SK-N-SH (cell line): ENCODE measurements around the gene AOC1. TPM values are rescaled to one million over a fixed set of nuclear protein-coding genes. Genes with fewer than 3 reads are reported as not detected.

ENCODE experiments used
- CTCF ChIA-PET: fragments of 300-600, 350-600 bp; formaldehyde crosslinking; extraction: SDS; loops from one replicate; lab custom pipeline; 2021; lab: Yijun Ruan, JAX
- POLR2A ChIA-PET: fragments of 350-600 bp; sonication (Branson Sonifier 250); formaldehyde crosslinking; extraction: SDS; loops from one replicate; lab custom pipeline; 2020; ENCODE audit warnings: antibody characterized with exemption, inconsistent platforms; lab: Yijun Ruan, JAX
- DNase-seq: peaks from one replicate; pipeline ENCODE4 v3.0.0; 2012
- H2AFZ ChIP-seq: fragments of 200-600 bp; sonication (generic); 2 replicates; pipeline ENCODE4 v1.8.1; 2016; ENCODE audit warnings: antibody characterized with exemption, mild to moderate bottlenecking, low read depth
- H3F3A ChIP-seq: fragments of 200-600 bp; sonication (generic); replicated peaks from 2 replicates; pipeline ENCODE3; 2016; ENCODE audit warnings: antibody characterized with exemption, mild to moderate bottlenecking; ENCODE audit not compliant: insufficient read depth
- H3K27ac ChIP-seq, 2 experiments: fragments of 200-500 bp in 1 of 2; fragments of 200-600 bp in 1 of 2; sonication (Bioruptor generic) in 1 of 2; sonication (generic), shearing (Covaris generic) in 1 of 2; 2 replicates each; pipeline versions ENCODE4 v1.5.1 to v1.6.1; 2014 to 2016; ENCODE audit warnings: low read depth in 2 of 2, inconsistent platforms in 1 of 2, low read length in 1 of 2, mild to moderate bottlenecking in 1 of 2, mixed read lengths in 1 of 2
- H3K27me3 ChIP-seq: fragments of 200-600 bp; sonication (generic), shearing (Covaris generic); 2 replicates; pipeline ENCODE4 v1.6.1; 2016; ENCODE audit warnings: mixed run types; ENCODE audit not compliant: insufficient read depth
- H3K36me3 ChIP-seq, 2 experiments: fragments of 200-500 bp in 1 of 2; fragments of 200-600 bp in 1 of 2; sonication (Bioruptor generic) in 1 of 2; sonication (generic) in 1 of 2; replicated peaks in 1 of 2; 2 replicates each; pipeline versions ENCODE3 to v1.5.1; 2014 to 2016; ENCODE audit warnings: low read length in 1 of 2, mild to moderate bottlenecking in 1 of 2; ENCODE audit not compliant: insufficient read depth in 2 of 2, control insufficient read depth in 1 of 2
- H3K4me1 ChIP-seq, 2 experiments: fragments of 200-500 bp in 1 of 2; fragments of 200-600 bp in 1 of 2; sonication (Bioruptor generic) in 1 of 2; sonication (generic), shearing (Covaris generic) in 1 of 2; 2 replicates each; pipeline versions ENCODE4 v1.5.1 to v1.6.1; 2014 to 2016; ENCODE audit warnings: low read depth in 1 of 2, low read length in 1 of 2, mixed run types in 1 of 2; ENCODE audit not compliant: insufficient read depth in 2 of 2, control insufficient read depth in 1 of 2
- H3K4me2 ChIP-seq: fragments of 200-600 bp; sonication (generic), shearing (Covaris generic); 2 replicates; pipeline ENCODE4 v1.6.1; 2017; ENCODE audit warnings: mixed run types
- H3K4me3 ChIP-seq, 2 experiments: fragments of 200-500 bp in 1 of 2; fragments of 200-600 bp in 1 of 2; sonication (Bioruptor generic) in 1 of 2; sonication (generic), shearing (Covaris generic) in 1 of 2; 2 replicates each; pipeline versions ENCODE4 v1.5.1 to v1.8.1; 2014 to 2016; ENCODE audit warnings: low read depth in 2 of 2, inconsistent platforms in 1 of 2, low read length in 1 of 2, mild to moderate bottlenecking in 1 of 2, mixed read lengths in 1 of 2, moderate library complexity in 1 of 2
- H3K79me2 ChIP-seq: fragments of 200-600 bp; sonication (generic); 2 replicates; pipeline ENCODE4 v1.8.1; 2017; ENCODE audit warnings: mild to moderate bottlenecking; ENCODE audit not compliant: insufficient read depth
- H3K9ac ChIP-seq: fragments of 200-600 bp; sonication (generic); 2 replicates; pipeline ENCODE4 v1.6.1; 2017; ENCODE audit warnings: mixed run types
- H3K9me2 ChIP-seq: fragments of 200-600 bp; sonication (generic); 2 replicates; pipeline ENCODE4 v1.6.1; 2017; ENCODE audit warnings: mixed run types
- H3K9me3 ChIP-seq: fragments of 200-600 bp; sonication (generic); 2 replicates; pipeline ENCODE4 v1.6.1; 2017; ENCODE audit warnings: mixed run types, mild to moderate bottlenecking, moderate library complexity
- H4K20me1 ChIP-seq: fragments of 200-600 bp; sonication (generic); 2 replicates; pipeline ENCODE4 v1.6.1; 2017; ENCODE audit warnings: mild to moderate bottlenecking, mixed run types; ENCODE audit not compliant: insufficient read depth
- GABPA ChIP-seq: IDR thresholded peaks from 2 replicates; pipeline ENCODE4 v1.4.0; 2012; ENCODE audit warnings: low read depth, mild to moderate bottlenecking
- POLR2AphosphoS5 ChIP-seq: IDR thresholded peaks from 2 replicates; pipeline ENCODE4 v1.6.1; 2012; ENCODE audit warnings: low read depth, low read length
- RAD21 ChIP-seq: IDR thresholded peaks from 2 replicates; pipeline ENCODE4 v1.6.1; 2012; ENCODE audit warnings: mild to moderate bottlenecking, low read length
- TEAD4 ChIP-seq: IDR thresholded peaks from 2 replicates; pipeline ENCODE4 v1.4.0; 2012; ENCODE audit warnings: mild to moderate bottlenecking, borderline replicate concordance; ENCODE audit not compliant: insufficient read depth
- WGBS: methylation state at CpG from one replicate; pipeline ENCODE4 v1.1.6; 2017; ENCODE audit warnings: low lambda C conversion rate; 5-methylcytosine and 5-hydroxymethylcytosine counted together
- polyA plus RNA-seq, 3 experiments: library from polyadenylated mRNA; depleted of rRNA; stranded (reverse); fragments of >200 nt; gene quantifications; 2 replicates each; pipeline ENCODE4 v1.2.3, GENCODE V29; 2012
- TF ChIP-seq, protein P1 (sequence below): fragments of 150-350 bp; IDR thresholded peaks from 2 replicates; pipeline ENCODE4 v1.6.1; 2017; ENCODE audit warnings: antibody characterized with exemption, low read length, low read depth, borderline replicate concordance
- TF ChIP-seq, protein P2 (sequence below): fragments of 150-350 bp; IDR thresholded peaks from 2 replicates; pipeline ENCODE4 v1.6.1; 2016; ENCODE audit warnings: mild to moderate bottlenecking, low read depth, low read length

The AOC1 gene
- polyA plus RNA-seq, 1 of the 3 experiments (the other 2 are of a cell fraction) = not detected

DNA sequence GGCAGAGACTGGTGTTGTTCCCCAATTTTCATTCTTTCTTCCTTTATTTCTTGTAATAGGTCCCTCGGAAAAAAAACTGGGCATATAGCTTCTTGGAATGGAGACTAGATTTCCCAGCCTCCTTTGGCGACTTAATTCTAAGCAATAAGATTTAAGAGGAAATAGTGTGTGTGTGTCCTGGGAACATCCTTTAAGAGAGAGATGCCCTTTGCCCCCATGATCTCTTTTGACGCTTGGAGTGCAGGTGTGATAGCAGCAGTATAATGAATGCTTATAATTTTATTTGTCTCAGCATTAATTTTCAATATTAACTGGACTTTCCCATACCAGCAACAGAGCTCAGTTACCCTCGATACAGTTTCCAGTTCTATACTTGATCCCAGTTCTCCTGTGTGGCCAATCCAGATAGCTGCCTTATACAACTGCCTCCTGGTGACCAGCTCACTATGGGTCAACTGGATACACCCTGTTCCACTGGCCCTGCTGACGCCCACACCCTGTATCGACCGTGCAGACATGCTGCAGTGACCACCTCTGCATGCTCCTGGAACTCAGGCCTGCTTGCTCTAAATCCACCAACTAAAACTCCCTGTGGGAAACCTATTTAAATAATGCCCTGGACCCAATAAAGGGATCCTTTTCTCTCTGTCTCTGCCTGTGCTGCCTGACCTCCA is 37.9 kb upstream of the AOC1 start:
- no peaks in the 10 kb centered on the region for H3K79me2 ChIP-seq
- ChIA-PET CTCF (interaction anchor here (0.7 to 1.5 kb wide), 3 partner anchors 11 to 36 kb away, joined by 3 to 4 read pairs (median 3); no protein-coding TSS in a partner anchor), POLR2A (no interaction called here)
- TF ChIP-seq POLR2AphosphoS5 (no peak), TEAD4 (no peak), RAD21 (no peak)
- TF ChIP-seq, protein P1, sequence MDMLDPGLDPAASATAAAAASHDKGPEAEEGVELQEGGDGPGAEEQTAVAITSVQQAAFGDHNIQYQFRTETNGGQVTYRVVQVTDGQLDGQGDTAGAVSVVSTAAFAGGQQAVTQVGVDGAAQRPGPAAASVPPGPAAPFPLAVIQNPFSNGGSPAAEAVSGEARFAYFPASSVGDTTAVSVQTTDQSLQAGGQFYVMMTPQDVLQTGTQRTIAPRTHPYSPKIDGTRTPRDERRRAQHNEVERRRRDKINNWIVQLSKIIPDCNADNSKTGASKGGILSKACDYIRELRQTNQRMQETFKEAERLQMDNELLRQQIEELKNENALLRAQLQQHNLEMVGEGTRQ = no peak
- TF ChIP-seq, protein P2, sequence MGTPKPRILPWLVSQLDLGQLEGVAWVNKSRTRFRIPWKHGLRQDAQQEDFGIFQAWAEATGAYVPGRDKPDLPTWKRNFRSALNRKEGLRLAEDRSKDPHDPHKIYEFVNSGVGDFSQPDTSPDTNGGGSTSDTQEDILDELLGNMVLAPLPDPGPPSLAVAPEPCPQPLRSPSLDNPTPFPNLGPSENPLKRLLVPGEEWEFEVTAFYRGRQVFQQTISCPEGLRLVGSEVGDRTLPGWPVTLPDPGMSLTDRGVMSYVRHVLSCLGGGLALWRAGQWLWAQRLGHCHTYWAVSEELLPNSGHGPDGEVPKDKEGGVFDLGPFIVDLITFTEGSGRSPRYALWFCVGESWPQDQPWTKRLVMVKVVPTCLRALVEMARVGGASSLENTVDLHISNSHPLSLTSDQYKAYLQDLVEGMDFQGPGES = no peak
- no peak for DNase-seq
- no peaks in the 10 kb centered on the region for H3K27me3 ChIP-seq
- no peaks in the 10 kb centered on the region for H3K4me1 ChIP-seq
- H2AFZ ChIP-seq = no peak overlapping the region
- no peaks in the 10 kb centered on the region for H3K36me3 ChIP-seq
- H4K20me1 ChIP-seq = no peaks in the 10 kb centered on the region
- H3K27ac ChIP-seq = no peak overlapping the region
- WGBS = 30% methylated on average over 7 of the region's 7 CpGs
- no peaks in the 10 kb centered on the region for H3K9me2 ChIP-seq
- no peaks in the 10 kb centered on the region for H3F3A ChIP-seq
- no peak overlapping the region for H3K9ac ChIP-seq
- H3K4me2 ChIP-seq = no peak overlapping the region
- H3K4me3 ChIP-seq = no peak overlapping the region
- no peaks in the 10 kb centered on the region for H3K9me3 ChIP-seq

DNA sequence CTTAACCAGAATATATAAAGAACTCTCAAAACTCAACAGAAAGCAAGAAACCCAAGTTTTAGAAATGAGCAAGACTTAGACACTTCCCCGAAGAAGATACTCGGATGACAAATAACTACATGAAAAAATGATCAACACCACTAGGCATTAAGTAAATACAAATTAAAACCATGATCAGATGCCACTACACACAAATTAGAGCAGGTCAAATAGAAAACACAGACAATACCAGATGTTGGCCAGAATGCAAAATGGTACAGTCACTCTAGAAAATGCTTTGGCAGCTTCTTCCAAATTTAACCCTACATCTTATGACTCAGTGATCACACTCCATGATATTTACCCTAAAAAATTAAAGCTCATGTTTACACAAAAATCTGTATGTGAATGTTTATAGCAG is 33.3 kb upstream of the AOC1 start:
- POLR2A ChIA-PET = no interaction called here
- Histone ChIP-seq H3K4me3 (no peak overlapping the region), H3K4me2 (no peak overlapping the region), H3K27ac (no peak overlapping the region), H3K27me3 (no peaks in the 10 kb centered on the region), H3F3A (no peaks in the 10 kb centered on the region), H3K9me2 (no peaks in the 10 kb centered on the region), H3K79me2 (no peaks in the 10 kb centered on the region), H2AFZ (no peak overlapping the region), H3K9ac (no peak overlapping the region), H3K36me3 (no peaks in the 10 kb centered on the region), H3K9me3 (no peaks in the 10 kb centered on the region), H3K4me1 (peaks cover 0 to 14% of the 10 kb centered on the region in 2 experiments; a peak in 2 of 4 replicates), H4K20me1 (no peaks in the 10 kb centered on the region)
- no peak for DNase-seq
- CTCF ChIA-PET = interaction anchor here (1.0 to 2.8 kb wide), 3 partner anchors 58 to 167 kb away, joined by 3 to 9 read pairs (median 3); no protein-coding TSS in a partner anchor
- no peak for TF ChIP-seq GABPA
- TF ChIP-seq, protein P1 = no peak
- 56% methylated on average over 2 of the region's 2 CpGs for WGBS
